ENCODE measurements around the gene STXBP5. TPM values are rescaled to one million over a fixed set of nuclear protein-coding genes. Genes with fewer than 3 reads are reported as not detected.

Gene STXBP5
- total RNA-seq, 1 experiment from 2014 or later = 14.1 TPM

DNA sequence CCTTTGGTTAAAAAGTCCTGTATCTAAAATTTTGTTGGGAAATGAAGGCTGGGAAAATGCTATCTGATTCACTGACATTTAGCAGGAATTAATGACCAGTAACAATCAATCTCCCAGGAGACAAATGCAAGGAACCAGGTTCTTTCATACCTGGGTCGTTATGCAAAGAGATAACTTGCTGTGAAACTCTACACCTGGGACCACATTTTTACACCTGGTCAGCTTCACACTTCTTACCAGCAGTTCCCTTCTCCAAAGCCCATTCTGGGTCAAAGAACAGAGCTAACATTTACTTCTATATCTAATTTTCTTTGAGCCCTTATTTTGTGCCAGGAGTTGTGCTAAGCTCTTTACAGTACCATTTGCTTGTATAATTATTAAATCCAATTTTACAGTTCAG lies 27.4 kb upstream of the STXBP5 start:
- in situ Hi-C loops (cut with HindIII; ENCODE audit: low sequenced_read_pairs) = no loop called here
- no peak for DNase-seq (ENCODE audit: low spot score)

DNA sequence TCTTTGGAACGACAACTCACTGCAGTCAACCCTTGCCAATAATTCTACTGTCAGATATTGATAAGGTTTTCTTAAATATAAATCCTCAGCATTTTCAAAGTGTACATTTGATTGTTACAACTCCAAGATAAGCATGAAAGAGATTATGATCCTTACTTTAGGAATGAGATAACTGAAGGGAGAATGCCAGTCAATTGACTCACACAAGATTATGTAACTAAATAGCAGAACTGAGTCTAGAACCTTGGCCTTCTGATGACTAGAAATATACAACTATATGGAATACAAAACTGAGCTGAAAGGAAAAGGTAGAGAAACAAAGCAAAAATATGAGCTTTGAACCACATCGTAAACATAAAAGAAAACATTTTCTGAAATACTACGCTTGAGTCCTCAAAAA lies 26.9 kb upstream of the STXBP5 start:
- in situ Hi-C loops (cut with HindIII; ENCODE audit: low sequenced_read_pairs) = no loop called here
- no peak for DNase-seq (ENCODE audit: low spot score)

DNA sequence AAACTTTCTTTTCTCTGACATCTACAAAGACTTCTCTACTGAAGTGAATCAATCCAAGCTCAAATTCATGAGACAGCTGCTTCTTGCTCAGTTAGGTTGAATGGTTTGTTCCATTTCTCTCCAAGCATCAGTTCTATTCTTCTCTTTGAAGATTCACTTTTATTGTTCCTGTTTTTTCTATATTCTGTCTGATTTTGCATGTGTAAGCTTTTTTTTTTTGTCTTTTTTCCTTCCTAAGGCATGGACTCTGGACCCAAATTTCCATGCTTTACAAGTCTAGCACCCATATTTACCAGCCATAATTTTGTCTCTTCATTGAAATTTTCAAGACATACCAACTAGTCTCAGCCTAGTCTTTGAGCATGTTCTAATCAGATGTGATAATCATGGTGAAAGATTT lies 25.9 kb upstream of the STXBP5 start:
- no peak for DNase-seq (ENCODE audit: low spot score)
- in situ Hi-C loops (cut with HindIII; ENCODE audit: low sequenced_read_pairs) = no loop called here

DNA sequence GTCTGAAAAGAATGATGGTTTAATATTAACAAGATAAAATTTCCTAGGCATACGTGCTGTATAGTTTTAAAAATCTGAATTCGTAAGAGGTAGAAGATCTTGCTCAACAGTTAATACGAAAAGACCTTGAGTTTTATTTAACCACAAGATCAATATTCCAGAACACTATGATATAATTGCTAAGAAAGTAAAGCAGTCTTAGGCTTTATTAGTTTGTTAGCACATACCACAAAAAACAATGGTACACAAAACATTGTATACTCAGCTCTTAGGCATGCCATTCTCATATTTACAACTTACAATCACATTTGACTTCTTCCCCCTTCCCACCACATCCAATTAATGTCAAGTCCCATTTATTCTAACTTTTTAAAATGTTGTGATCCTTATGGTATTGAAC lies 24.4 kb upstream of the STXBP5 start:
- no peak for DNase-seq (ENCODE audit: low spot score)
- in situ Hi-C loops (cut with HindIII; ENCODE audit: low sequenced_read_pairs) = no loop called here

DNA sequence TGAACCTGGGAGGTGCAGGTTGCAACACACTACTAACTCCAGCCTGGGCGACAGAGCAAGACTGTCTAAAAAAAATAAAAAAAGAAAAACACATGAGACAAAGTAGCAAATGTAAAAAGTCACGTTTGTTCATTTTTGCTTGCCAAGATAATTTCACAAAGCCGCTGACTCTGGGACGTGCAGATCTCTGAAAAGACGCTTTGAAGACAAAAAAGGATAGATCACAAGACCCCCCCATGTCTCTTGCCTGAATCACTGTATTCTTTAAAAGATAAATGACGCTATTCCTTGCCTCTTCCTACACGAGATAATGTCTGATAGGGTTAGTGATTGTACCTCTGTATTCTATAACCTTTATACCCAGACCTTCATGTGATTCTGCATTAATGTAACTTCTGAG lies 23.3 kb upstream of the STXBP5 start:
- no peak for DNase-seq (ENCODE audit: low spot score)
- in situ Hi-C loops (cut with HindIII; ENCODE audit: low sequenced_read_pairs) = no loop called here

DNA sequence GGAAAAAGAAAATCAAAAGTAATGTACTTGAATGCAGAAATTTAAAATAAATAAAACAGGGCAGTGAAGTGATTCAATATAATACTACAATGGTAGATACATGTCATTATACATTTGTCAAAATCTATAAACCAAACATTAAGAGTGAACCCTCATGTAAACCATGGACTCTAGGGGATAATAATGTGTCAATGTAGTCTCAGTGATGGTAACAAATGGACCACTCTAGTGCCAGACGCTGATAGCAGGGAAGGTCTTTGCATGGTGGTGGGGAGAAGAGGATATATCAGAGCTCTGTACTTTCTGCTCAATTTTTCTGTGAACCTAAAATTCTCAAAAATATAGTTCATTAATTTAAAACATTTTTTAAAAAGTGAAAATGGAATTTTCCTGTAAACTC lies 19.8 kb upstream of the STXBP5 start:
- no peak for DNase-seq (ENCODE audit: low spot score)
- in situ Hi-C loops (cut with HindIII; ENCODE audit: low sequenced_read_pairs) = no loop called here

DNA sequence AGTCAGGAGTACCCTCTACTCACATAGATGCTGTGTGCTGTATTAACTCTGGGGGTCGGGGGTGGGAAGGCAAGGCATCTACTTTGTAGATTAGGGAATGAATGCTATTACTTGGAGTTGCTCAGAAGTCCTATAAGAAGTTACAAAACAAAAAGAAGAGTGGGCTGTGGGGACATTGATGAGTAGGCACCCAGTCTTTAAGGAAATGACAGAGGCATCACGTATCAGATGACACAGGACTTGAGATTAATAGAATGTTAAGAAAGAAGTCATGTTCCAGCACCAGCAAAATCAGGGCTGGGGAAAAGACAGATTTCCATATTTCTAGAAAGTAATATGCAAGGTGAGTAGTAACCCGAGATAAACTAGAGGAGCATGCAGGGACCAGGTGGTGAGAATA lies 19.0 kb upstream of the STXBP5 start:
- no peak for DNase-seq (ENCODE audit: low spot score)
- in situ Hi-C loops (cut with HindIII; ENCODE audit: low sequenced_read_pairs) = no loop called here

DNA sequence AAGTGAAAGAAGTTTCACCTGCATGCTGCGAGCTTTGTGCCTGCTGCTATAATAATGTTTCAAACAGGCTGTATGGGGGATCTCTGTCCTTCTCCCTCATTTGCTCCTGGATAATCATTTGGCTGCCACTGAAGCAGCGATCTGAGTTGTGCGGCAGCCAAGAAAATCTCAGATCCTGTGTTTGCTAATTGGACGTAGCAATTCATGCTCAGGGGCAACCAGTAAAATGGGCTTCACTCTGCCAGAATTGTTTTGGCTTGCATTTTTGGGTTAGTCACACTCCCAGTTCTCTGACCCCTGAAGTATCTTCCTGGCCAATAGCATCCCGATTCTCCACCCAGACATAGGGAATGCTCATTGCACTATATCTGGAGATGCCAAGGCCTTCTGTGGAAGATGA lies 13.7 kb upstream of the STXBP5 start:
- in situ Hi-C loops (cut with HindIII; ENCODE audit: low sequenced_read_pairs) = no loop called here
- DNase-seq (ENCODE audit: low spot score) = peak; percentile 69

DNA sequence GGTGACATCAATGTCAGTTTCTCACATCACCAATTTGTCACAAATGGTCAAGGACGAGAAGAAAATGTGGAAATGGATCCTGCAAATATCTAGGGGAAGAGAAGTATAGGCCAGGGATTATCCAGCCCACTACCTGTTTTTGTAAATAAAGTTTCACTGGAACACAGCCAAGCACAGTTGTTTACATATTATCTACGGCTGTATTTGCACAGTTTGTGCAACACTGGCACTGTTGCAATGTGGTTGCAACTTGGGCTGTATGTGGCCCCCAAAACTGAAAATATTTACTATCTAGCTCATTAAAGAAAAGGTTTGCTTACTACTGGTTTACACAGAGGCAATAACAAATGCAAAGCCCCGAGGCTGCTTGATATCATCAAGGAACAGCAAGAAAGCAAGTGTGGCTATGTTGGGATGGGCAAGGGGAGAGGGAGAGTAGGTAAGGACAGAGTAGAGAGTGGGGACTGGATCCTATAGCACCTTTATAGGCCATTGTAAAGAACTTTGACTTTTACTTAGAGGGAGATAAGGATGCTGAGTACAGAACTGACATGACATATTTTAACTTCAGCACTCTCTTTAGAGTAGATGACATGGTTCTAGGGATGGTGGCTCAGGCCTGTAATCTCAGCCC lies 11.8 kb upstream of the STXBP5 start:
- in situ Hi-C loops (cut with HindIII; ENCODE audit: low sequenced_read_pairs) = no loop called here
- DNase-seq (ENCODE audit: low spot score) = no peak

DNA sequence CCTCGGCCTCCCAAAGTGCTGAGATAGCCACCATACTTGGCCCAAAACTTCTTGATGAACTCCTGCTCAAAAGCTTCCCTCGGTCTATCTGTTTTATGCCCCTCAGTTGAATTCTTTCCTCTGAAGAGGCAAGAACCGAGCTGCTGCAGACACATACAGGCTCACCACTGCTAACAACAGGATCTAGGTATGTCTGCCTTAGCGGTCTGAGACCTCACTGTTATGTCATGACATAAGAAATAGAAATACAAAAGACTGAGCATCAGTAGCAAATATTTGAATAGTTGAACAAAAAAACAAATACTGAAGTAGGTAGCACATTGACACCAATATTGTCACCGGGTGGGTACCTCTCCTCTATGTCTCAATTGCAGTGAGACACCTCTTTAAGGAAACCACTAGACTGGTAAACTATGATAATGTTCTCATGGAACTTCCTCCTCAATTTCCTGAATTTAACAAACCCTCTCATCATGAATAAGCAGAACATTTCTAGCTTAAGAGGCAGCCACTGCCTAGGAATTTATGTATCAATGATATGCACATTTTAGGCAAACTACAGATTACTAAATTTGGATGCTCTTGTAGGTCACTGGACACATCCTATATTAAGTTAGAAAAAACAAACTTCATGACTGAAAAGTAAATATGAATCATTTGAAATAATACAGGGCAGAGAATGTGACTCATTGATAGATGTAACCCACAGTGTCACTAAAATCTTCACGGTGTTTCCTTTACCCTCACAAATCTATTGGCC lies 9.4 kb upstream of the STXBP5 start:
- in situ Hi-C loops (cut with HindIII; ENCODE audit: low sequenced_read_pairs) = no loop called here
- no peak for DNase-seq (ENCODE audit: low spot score)

DNA sequence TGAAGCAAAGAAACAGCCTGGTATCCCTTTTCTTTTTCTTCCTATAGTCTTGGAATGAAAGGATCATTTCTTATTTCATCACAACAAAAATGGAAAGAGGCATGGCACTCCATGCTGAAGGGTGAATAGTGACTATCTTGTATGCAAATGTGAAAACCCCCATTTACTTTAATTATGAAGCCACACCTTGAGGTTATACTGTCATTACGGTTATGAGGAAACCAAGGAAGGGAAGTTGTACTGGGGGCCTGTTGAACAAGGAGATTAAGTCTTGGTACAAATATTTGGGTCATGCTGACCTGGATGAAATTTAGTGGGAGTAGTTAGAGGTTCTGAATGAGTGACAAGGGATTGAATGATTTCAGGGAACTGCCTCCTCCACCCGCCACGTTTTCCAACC lies 8.7 kb upstream of the STXBP5 start:
- in situ Hi-C loops (cut with HindIII; ENCODE audit: low sequenced_read_pairs) = no loop called here
- DNase-seq (ENCODE audit: low spot score) = no peak

DNA sequence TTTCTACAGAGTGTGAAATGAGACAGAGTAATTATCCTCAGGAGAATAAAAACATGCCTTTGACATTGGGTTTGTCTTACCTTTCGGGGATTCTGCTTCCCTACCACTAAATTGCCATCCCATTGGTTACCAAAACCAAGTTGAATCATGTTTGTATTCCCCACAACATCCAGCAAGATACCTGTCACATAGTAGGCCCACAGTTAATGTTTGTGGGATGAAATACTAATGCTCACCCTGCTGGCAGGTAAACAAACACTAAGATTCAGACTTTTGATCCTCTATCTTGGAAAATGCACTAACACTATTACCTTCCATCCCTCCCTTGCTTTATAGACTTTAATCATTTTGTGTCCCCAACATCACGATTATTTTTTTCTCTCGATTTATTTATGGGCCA lies 8.2 kb upstream of the STXBP5 start:
- DNase-seq (ENCODE audit: low spot score) = no peak
- in situ Hi-C loops (cut with HindIII; ENCODE audit: low sequenced_read_pairs) = no loop called here

DNA sequence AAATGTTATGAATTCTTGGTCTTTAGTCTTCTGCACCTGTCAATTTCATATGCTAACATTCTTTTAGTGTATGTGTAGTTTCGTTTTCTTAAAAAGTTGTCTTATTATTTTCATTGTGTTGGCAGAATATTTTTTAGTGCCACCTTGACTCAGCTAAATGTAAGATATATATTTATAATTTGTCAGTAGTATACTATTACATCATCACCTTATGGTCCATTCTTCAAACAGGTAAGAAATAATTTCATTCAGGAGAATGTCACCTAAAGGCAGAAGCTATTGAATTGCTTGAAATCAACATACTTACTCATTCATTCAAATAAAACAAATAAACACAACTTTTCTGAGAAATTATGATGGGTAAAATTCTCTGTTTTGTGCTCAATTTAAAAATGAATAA lies 3.5 kb upstream of the STXBP5 start:
- DNase-seq (ENCODE audit: low spot score) = no peak
- in situ Hi-C loops (cut with HindIII; ENCODE audit: low sequenced_read_pairs) = loop anchor here (25.0 kb wide), 1 partner anchor 288 kb away; no protein-coding TSS in a partner anchor

DNA sequence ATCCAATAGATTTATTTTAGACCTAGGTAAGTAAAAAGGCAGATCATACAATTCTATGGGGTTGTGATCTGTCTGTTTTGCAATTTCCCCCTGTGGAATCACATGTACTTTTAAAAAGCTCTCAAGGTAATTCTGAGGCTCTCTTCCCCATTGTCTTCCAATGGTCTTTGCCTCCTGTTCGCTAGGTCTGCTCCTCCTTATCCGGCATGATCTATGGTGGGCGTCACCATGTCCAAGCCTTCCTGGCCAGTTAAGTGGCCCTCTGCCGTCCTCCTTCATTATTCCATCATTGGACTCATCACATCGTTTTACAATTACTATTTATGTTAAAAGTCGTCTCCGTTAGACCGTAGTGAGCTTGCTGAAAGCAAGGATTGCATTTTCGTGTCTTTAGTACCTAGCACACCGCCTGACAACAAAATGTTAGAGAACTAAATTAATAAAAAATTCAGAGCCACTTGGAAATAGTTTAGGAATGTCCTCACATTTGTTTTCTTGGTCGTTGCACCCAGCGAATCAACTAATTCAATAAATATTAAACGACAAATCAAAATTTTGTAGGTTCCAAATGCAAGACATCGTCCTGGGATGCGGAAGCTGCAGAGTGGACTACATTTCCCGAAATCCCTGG lies 2.2 kb upstream of the STXBP5 start:
- in situ Hi-C loops (cut with HindIII; ENCODE audit: low sequenced_read_pairs) = loop anchor here (25.0 kb wide), 1 partner anchor 290 kb away; no protein-coding TSS in a partner anchor
- DNase-seq (ENCODE audit: low spot score) = peak; percentile 43

DNA sequence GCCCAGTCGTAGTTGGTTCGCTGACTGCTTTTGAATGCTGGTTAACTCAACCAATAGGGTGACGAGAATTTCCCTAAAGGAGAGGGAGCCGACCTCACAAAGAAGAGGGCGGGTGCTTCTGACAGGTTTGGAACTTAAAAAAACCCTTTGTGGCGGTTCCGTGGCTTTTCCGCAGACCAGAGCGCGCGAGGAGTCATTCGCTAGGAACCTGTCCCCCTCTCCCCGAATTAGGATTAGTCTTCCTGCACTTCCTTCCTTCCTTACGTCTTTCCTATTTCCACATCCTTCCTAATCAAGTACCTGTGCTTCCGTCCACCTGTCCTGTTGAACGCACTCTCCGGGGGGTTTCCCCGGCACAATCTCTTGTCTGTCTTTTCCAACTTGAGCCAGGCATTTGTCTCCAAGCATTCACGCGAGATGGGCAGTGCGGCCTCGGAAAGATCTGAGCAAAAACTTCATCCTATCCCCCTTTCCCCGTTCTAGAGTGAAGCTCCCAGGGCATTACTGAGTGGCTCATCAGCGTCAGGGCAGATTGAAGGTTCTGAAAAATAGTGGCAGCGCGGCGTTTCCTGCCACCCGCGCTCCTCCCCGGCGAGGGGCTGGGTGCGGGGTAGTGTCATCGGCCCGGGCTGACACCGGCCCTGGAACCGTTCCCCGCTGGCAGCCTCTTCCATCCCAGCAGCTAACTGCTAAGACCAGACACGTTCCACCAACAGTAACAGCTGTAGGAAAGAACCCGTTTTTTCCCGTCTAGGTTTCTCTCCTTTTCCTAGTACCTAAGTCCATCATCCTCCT lies 1.5 kb upstream of the STXBP5 start:
- DNase-seq (ENCODE audit: low spot score) = peak; percentile 99
- in situ Hi-C loops (cut with HindIII; ENCODE audit: low sequenced_read_pairs) = loop anchor here (25.0 kb wide), 1 partner anchor 290 kb away; no protein-coding TSS in a partner anchor

DNA sequence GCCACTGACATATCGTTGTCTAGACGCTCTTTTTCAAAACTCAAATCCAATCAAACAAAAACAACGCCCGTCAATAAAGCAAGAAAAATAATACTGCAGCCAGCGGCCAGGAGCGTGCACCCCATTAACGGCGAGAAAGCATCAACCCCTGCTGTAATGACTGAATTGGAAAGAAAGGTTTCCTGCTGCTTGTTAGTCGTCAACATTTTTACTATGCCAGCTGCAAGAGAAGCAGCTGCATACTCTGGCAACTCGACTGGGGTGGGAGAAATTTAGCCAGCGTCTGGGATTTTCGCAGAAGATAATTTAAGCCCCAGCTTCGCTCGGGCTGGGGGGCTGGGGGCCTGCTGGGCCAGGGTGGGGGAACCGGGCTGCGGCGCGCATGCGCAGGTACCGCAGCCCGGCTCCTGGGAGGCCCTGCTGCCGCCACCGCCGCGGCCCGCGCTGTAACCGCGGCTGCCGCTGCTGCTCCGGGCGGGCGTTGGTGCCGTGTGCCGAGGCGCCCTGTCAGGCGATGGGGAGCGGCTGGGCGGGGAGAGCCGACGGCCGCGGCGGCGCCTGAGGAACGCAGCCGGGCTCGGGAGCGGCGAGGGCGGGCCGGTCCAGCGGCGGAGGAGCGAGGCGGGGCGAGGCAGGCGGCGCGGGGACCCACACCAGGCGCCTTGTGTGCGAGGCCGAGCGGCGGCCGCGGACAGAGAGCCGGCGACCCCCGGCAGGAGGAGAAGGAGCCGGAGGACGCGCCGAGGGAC lies 732 bp upstream of the STXBP5 start:
- DNase-seq (ENCODE audit: low spot score) = peak; percentile 75
- in situ Hi-C loops (cut with HindIII; ENCODE audit: low sequenced_read_pairs) = loop anchor here (25.0 kb wide), 1 partner anchor 291 kb away; no protein-coding TSS in a partner anchor

DNA sequence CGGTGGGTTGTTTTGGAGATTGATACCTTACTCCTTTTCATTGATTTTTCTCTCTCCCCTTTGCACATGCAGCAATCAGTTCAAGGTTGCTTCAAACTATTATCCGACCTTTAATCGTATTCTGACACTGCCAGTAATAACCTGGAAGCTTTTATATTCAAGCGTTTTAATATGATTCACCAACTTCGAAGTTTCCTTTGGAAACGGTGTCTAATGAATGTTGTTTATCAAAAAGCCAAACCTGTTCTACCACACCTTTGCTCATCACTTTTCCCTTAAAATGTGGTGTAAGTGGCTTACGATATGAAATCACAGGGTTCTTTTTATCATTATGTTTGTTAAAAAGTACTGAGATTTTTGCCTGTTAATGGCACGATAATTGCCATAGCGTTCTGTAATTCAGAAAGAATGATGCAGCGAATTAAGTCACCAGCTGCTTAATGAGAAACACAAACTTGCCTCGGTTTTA lies 660 bp downstream of the STXBP5 start:
- in situ Hi-C loops (cut with HindIII; ENCODE audit: low sequenced_read_pairs) = loop anchor here (25.0 kb wide), 1 partner anchor 293 kb away; no protein-coding TSS in a partner anchor
- peak; percentile 46 for DNase-seq (ENCODE audit: low spot score)

DNA sequence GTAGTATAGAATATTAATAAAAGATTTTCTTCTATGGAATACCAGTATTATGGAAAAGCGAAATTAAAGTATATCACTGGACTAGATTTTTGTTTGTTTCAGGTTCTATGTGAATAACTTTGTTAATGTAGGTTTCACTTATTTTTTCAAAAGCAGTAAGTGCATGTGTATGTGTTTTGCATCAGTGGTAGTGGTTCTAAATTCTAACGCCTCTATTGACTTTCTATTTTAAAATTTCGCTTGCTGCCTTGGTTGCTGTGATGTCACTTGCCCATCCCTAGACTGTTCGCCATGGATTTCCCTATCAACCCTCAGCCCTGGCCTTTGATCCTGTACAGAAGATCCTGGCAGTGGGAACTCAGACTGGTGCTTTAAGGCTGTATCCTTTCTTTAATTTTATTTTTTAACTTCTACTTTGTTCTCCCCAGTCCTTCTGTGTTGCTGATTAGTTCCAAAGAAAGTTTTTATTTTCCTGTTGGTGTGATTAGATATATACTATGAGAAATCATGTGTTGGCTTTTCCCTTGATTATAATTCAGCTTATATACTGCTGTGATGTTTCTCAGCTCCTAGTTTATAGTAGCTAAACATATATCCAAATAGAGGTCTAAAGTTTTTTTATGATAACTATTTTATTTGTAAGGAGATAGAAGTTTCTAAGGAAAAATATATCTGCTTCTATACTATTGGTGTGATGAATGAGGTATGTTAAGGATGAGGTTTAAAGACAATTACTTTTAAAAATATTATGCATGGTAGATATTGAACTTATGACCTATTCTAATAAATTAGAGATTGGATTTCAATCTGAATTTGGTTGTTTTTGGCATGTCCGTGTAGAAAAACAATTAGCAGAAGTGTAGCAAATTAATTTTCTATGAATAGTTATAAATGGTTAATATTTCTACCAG lies 1.7 kb downstream of the STXBP5 start:
- in situ Hi-C loops (cut with HindIII; ENCODE audit: low sequenced_read_pairs) = loop anchor here (25.0 kb wide), 1 partner anchor 294 kb away; no protein-coding TSS in a partner anchor
- DNase-seq (ENCODE audit: low spot score) = peak; percentile 66

Data from G401 (cell line).